Skeletal muscle tissue (tissue), 4 donors: ENCODE results near the gene NCOA1. TPM values are rescaled to one million over a fixed set of nuclear protein-coding genes. Genes with fewer than 3 reads are reported as not detected.

ENCODE experiments used
- H3K27ac ChIP-seq: one replicate; pipeline ENCODE4 v1.7.0; 2013; ENCODE audit warnings: mild to moderate bottlenecking, low read depth, low read length, inconsistent platforms
- H3K27me3 ChIP-seq, 3 donors: one replicate each; pipeline ENCODE4 v1.7.0; 2013; ENCODE audit warnings: low read length in 3 of 3; ENCODE audit not compliant: control insufficient read depth in 3 of 3, insufficient read depth in 3 of 3
- H3K36me3 ChIP-seq, 3 donors: one replicate each; pipeline ENCODE4 v1.7.0; 2013; ENCODE audit warnings: low read length in 3 of 3; ENCODE audit not compliant: control insufficient read depth in 3 of 3, insufficient read depth in 3 of 3
- H3K4me1 ChIP-seq, 3 donors: one replicate each; pipeline ENCODE4 v1.7.0; 2013; ENCODE audit warnings: low read length in 3 of 3, mild to moderate bottlenecking in 3 of 3; ENCODE audit not compliant: control insufficient read depth in 3 of 3, insufficient read depth in 3 of 3
- H3K4me3 ChIP-seq, 3 donors: one replicate each; pipeline ENCODE4 v1.7.0; 2013; ENCODE audit warnings: low read length in 3 of 3
- H3K9ac ChIP-seq, 3 donors: one replicate each; pipeline ENCODE4 v1.7.0; 2013; ENCODE audit warnings: low read length in 3 of 3, mild to moderate bottlenecking in 3 of 3, moderate library complexity in 2 of 3, low read depth in 1 of 3
- H3K9me3 ChIP-seq, 3 donors: one replicate each; pipeline ENCODE4 v1.7.0; 2013; ENCODE audit warnings: low read length in 3 of 3; ENCODE audit not compliant: control insufficient read depth in 3 of 3
- total RNA-seq: library from RNA; depleted of rRNA; stranded (reverse); fragments of >200 nt; gene quantifications from one replicate; pipeline ENCODE4 v1.2.3, GENCODE V29; 2014
- donor health status: Osteomylitis.

The NCOA1 gene
- total RNA-seq, 1 donor from 2014 or later, result 150 TPM

DNA sequence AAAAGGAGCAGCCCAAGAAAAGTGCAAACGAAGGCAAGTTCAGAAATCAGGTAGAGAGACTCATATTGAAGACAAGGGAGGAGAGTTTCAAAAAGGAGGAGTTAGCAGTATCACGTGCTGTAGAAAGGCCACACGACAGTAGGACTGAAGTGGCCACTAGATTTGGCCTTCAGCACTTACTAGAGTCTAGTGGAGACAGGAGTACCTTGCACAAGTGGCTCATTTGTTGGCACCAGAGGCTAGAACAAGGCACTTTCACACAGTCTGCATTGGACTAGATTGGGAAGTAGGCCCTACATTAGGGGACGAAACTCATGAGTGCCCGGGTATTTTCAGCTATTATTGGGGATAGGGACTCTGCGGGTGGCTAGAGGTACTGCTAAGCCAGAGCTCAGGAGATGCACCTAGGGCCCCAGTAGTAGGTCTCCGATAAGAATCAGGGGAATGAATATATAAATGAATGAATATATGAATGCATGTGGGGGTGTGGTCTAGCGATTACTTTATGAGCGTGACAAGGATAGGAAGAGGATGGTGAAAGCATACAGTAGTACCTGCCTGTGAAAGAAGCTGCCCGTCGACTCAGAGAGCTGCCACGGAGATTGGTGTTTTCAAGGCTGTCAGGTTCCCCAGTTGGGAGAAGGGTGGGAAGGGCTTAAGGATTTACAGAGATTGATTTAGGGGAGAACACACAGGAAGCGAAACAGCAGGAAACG, 1.4 kb upstream of the NCOA1 start:
- no peaks in the 10 kb centered on the region for H3K9me3 ChIP-seq
- no peaks in the 10 kb centered on the region for H3K36me3 ChIP-seq
- no peaks in the 10 kb centered on the region for H3K27me3 ChIP-seq
- peak overlapping the region; percentile 46 to 90 (median 67) for H3K4me3 ChIP-seq
- peaks cover 15 to 30% (median 20%) of the 10 kb centered on the region in 3 donors for H3K4me1 ChIP-seq
- H3K9ac ChIP-seq, result no peak overlapping the region
- H3K27ac ChIP-seq, result peak overlapping the region; percentile 90

DNA sequence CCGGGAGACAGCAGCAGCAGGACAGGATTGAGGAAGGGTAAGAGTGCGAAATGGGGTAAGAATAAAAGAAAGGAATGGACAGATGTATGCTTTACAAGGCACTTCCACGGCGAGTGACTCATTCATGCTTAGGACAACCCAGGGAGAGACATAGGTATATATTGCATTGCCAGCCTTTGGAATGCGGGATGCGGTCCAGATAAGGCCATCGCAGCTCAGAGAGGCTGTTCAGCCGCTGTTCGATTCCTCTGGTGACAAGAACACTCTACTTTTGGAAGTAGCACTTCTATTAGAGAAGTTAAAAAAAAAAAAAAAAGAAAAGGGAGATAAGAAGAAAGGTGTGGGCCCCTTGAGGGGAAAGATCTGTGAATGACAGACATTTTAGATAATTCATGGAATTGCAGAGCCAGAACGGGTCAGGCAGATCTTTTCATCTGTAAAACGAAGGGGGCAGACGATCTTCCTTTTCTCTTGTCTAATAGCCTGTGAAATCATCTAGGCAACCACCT, 819 bp upstream of the NCOA1 start:
- H3K27me3 ChIP-seq, result no peaks in the 10 kb centered on the region

DNA sequence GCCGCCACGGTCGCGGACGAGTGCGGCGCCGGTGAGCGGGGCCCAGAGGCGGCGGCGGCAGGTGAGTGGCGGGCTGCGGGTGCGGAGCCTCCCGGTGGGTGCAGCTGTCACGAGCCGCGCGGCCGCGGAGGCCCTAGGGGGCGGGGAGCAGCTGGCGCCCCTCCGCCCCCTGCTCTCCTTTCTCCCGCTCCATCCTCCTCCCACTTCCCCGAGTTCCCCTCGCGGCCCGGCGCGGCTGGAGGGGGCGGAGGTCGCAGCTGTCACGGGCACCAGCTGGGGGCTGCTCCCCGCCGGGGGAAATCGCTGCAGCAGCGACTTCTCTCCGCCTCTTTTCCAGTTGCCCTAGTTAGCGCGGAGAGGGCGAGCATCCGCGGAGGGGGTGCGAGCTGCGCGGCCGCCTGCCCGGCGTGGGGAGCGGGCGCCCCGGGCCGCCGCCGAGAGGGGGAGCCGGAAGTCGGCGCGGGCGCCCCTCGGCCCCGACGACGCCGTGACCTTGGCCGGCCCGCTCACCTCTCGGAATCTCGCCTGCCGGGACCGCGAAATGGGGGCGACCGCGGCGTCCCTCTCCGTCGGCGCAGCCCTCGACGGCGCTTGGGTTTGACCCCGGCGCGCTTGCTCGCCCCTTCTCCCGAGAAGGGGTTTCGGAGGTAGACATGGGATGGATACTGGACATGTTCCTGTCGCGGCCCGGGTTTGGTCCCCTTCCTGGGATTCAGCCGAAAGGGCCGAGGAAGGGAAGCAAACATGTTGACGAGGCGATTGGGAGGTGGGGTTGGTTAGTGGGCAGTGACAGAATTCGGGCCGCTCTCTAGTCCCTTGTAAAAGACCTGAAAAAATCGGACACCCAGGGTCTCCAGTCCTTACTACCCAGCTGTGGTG, 727 bp downstream of the NCOA1 start:
- no peaks in the 10 kb centered on the region for H3K9me3 ChIP-seq
- peak overlapping the region; percentile 71 to 90 (median 84) for H3K4me3 ChIP-seq
- H3K27me3 ChIP-seq, result no peaks in the 10 kb centered on the region
- H3K4me1 ChIP-seq, result peaks cover 16 to 35% (median 21%) of the 10 kb centered on the region in 3 donors
- H3K36me3 ChIP-seq, result no peaks in the 10 kb centered on the region
- H3K9ac ChIP-seq, result peak overlapping the region; percentile 87 to 92 (median 91)
- H3K27ac ChIP-seq, result peak overlapping the region; percentile 87

More for the DNA sequence above, 819 bp upstream of the NCOA1 start:
- peaks cover 16 to 32% (median 21%) of the 10 kb centered on the region in 3 donors for H3K4me1 ChIP-seq
- no peaks in the 10 kb centered on the region for H3K9me3 ChIP-seq
- H3K36me3 ChIP-seq, result no peaks in the 10 kb centered on the region
- peak overlapping the region; percentile 83 to 87 (median 84) for H3K9ac ChIP-seq
- peak overlapping the region; percentile 90 for H3K27ac ChIP-seq
- H3K4me3 ChIP-seq, result peak overlapping the region; percentile 46 to 90 (median 67)

DNA sequence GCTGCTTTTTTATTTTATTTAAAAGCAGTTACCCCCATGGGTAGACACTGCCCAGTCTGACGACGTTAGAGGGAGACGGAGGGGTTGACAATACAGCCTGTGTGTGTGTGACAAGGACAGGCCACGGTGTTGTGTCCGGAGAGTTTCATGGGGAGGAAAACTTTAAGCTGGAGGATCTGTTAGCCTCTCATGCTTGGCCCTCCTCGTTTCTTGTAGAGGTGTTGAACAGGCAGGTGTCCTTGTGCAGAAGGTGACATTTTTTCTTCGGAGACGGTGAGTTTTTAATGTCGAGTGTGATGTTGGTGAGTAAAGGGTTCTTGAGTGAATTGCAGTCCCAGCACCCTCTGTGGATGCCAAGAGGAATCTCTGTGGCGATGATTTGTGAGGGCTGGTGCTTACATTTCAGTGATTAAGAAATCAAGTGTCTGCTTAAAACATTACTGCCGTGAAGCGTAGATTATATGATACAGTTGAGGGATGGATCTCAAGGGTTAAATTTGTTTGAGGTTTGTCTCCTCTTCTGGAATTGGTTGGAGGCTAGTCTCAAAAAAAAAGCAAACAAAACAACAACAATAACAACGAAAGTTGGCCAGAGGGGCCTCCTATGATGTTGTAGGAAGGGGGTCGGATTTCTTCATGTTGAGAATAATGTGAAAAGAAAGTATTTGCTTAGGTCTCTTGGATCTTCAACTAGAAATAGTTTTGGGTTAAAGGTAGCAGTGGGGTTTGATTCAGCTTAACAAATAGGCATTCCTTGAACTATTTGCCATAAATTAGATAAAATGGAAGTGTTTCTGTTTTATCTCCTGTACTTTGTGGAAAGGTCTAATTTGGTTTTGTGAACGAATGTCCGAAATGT, 1.6 kb downstream of the NCOA1 start:
- H3K9me3 ChIP-seq, result no peaks in the 10 kb centered on the region
- no peaks in the 10 kb centered on the region for H3K27me3 ChIP-seq
- H3K4me1 ChIP-seq, result peaks cover 16 to 42% (median 21%) of the 10 kb centered on the region in 3 donors
- H3K9ac ChIP-seq, result peak overlapping the region; percentile 87 to 92 (median 91)
- no peaks in the 10 kb centered on the region for H3K36me3 ChIP-seq
- peak overlapping the region; percentile 71 to 90 (median 84) for H3K4me3 ChIP-seq
- peak overlapping the region; percentile 87 for H3K27ac ChIP-seq

DNA sequence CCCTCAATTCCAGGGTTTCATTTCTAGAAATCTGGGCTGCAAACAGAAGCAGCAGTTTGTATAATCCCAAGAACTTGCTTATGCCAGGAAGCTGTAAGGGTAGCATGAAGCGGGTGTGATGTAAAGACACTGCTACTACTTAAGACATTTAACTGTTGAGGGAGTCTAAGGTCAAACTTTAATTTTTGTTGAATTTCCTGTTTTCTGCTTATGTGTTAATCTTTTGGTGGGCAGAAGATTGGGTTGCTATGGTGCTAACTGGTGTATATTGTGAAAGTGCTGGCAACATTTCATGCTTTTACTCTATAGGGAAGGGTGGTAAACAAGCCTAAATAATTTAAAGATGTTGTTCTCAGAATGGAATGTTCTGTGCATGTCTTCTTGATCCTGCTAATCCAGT, 2.7 kb downstream of the NCOA1 start:
- peaks cover 16 to 42% (median 28%) of the 10 kb centered on the region in 3 donors for H3K4me1 ChIP-seq
- peak overlapping the region; percentile 87 for H3K27ac ChIP-seq
- no peaks in the 10 kb centered on the region for H3K27me3 ChIP-seq
- peak overlapping the region in 1 of 3 donors; percentile 87 for H3K9ac ChIP-seq
- no peaks in the 10 kb centered on the region for H3K9me3 ChIP-seq
- H3K36me3 ChIP-seq, result no peaks in the 10 kb centered on the region
- H3K4me3 ChIP-seq, result peak overlapping the region; percentile 8 to 90 (median 71)

DNA sequence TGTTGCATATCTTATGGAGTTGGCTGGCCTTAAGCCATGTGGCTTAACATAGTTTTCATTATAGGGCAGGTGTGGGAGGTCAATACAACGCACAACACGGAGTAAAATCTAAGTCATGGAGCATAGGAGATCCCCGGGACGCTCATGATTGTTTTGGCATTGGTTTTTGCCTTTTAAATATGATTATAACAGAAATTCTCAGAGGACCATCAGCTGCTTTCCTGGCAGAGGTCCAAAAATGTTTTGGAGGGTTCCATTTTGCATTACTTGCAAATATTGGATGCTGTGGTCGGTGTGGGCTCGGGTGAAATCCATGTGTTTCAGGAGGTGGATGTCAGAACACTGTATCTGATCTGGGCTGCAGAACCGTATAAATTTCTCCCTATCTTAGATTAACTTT, 3.4 kb downstream of the NCOA1 start:
- no peak overlapping the region for H3K9ac ChIP-seq
- no peaks in the 10 kb centered on the region for H3K27me3 ChIP-seq
- H3K4me1 ChIP-seq, result peaks cover 16 to 42% (median 28%) of the 10 kb centered on the region in 3 donors
- no peak overlapping the region for H3K27ac ChIP-seq
- no peaks in the 10 kb centered on the region for H3K9me3 ChIP-seq
- H3K36me3 ChIP-seq, result no peaks in the 10 kb centered on the region
- H3K4me3 ChIP-seq, result peak overlapping the region in 1 of 3 donors; percentile 90

DNA sequence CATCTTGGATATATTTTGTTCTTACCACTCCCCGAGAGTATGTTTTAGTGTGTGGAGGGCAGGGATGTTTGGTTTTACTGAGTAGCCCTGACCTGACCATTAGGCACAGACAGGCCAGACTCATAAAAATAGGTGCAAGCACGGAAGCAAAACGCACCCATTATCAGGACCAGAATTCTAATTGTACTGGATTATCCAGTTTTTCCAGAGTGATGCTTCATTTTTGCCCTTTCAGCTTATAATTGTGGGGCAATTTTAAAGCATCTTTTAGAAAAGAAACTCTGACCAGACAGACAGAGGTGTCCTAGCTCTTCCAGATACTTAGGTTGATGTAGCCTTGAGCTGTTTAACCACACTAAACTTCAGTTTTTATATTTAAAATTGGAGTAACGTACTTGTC, 4.4 kb downstream of the NCOA1 start:
- no peak overlapping the region for H3K4me3 ChIP-seq
- H3K36me3 ChIP-seq, result no peaks in the 10 kb centered on the region
- no peaks in the 10 kb centered on the region for H3K27me3 ChIP-seq
- no peak overlapping the region for H3K9ac ChIP-seq
- no peak overlapping the region for H3K27ac ChIP-seq
- H3K9me3 ChIP-seq, result no peaks in the 10 kb centered on the region
- peaks cover 10 to 36% (median 21%) of the 10 kb centered on the region in 3 donors for H3K4me1 ChIP-seq

DNA sequence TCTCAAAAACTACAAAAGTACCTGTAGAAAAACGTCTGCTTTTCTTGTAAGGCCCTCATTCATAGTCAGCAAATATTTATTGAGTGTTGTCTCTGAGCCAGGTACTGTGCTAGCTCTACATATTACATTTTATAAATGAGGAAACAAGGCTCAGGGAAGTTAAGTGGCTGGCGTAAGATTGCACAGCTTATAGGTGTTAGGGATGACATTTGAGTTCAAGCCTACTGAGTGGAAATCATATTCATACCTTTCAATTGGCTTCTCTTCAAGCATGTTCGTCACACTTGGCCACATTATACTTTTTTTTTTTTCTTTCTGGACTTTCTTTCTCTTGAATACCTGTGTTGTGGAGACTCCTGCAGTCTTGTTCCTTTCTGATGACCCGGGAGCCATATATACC, 5.9 kb downstream of the NCOA1 start:
- no peak overlapping the region for H3K27ac ChIP-seq
- no peak overlapping the region for H3K4me3 ChIP-seq
- no peaks in the 10 kb centered on the region for H3K9me3 ChIP-seq
- no peaks in the 10 kb centered on the region for H3K27me3 ChIP-seq
- H3K4me1 ChIP-seq, result peaks cover 14 to 41% (median 26%) of the 10 kb centered on the region in 3 donors
- no peak overlapping the region for H3K9ac ChIP-seq
- no peaks in the 10 kb centered on the region for H3K36me3 ChIP-seq

DNA sequence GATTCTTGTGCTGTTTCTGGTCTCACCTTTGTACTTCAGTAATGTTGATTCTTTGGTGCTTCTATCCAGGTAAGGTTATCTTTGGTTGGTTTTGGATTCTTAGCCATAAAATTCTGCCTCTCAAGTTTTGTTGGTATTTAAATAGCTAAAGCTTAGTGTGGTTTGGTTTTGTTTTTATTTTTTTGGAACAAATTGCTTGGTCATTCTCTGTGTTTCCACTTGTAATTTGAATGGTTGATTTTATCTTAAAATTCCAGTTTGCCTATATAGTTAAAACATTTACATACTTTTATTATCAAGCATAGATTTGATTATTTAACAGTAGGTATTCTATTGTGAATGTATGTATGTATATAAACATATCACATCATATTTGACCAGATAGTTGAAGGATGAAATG, 6.6 kb downstream of the NCOA1 start:
- no peak overlapping the region for H3K27ac ChIP-seq
- no peak overlapping the region for H3K9ac ChIP-seq
- no peaks in the 10 kb centered on the region for H3K9me3 ChIP-seq
- no peak overlapping the region for H3K4me3 ChIP-seq
- H3K27me3 ChIP-seq, result no peaks in the 10 kb centered on the region
- H3K4me1 ChIP-seq, result peaks cover 21 to 39% (median 26%) of the 10 kb centered on the region in 3 donors
- H3K36me3 ChIP-seq, result no peaks in the 10 kb centered on the region
